ENCODE data around the gene PRTG. TPM values are rescaled to one million over a fixed set of nuclear protein-coding genes. Genes with fewer than 3 reads are reported as not detected.
"Not testable (repeated sequence)": the region's sequence is repeated elsewhere in the genome, so short reads cannot be mapped to it uniquely, and the experiment has no call there.

Gene PRTG
- total RNA-seq, 1 experiment from 2014 or later: 39.1 TPM

- Mint-ChIP-seq H3K36me3 (ENCODE audit: insufficient read depth, unreplicated experiment) (peaks cover 6% of the 10 kb centered on the region), H3K4me1 (ENCODE audit: low read depth, unreplicated experiment) (no peaks in the 10 kb centered on the region), H3K4me3 (ENCODE audit: unreplicated experiment) (no peak overlapping the region), H3K27ac (ENCODE audit: unreplicated experiment) (no peak overlapping the region), H3K9me3 (ENCODE audit: unreplicated experiment) (no peaks in the 10 kb centered on the region), H3K27me3 (ENCODE audit: insufficient read depth, unreplicated experiment) (peaks cover 4% of the 10 kb centered on the region)
- Histone ChIP-seq H3K4me1 (no peaks in the 10 kb centered on the region), H3K27me3 (replicated peaks; ENCODE audit: control insufficient read depth, insufficient read depth, low read length) (no peaks in the 10 kb centered on the region), H3K4me3 (ENCODE audit: low read depth, low read length) (no peak overlapping the region), H3K36me3 (ENCODE audit: control insufficient read depth, insufficient read depth, low read length) (no peaks in the 10 kb centered on the region), H3K9me3 (peaks cover 7% of the 10 kb centered on the region; the same call in 1 of the 2 replicates)
- no peak for DNase-seq
- CTCF ChIA-PET: no interaction called here
- intact Hi-C loops (cut with micrococcal nuclease; ENCODE audit: unreplicated experiment): no loop called here
- no TSS peak for BruUV-seq (replicated peaks)
- POLR2A ChIA-PET: no interaction called here
- TF ChIP-seq, protein P1, sequence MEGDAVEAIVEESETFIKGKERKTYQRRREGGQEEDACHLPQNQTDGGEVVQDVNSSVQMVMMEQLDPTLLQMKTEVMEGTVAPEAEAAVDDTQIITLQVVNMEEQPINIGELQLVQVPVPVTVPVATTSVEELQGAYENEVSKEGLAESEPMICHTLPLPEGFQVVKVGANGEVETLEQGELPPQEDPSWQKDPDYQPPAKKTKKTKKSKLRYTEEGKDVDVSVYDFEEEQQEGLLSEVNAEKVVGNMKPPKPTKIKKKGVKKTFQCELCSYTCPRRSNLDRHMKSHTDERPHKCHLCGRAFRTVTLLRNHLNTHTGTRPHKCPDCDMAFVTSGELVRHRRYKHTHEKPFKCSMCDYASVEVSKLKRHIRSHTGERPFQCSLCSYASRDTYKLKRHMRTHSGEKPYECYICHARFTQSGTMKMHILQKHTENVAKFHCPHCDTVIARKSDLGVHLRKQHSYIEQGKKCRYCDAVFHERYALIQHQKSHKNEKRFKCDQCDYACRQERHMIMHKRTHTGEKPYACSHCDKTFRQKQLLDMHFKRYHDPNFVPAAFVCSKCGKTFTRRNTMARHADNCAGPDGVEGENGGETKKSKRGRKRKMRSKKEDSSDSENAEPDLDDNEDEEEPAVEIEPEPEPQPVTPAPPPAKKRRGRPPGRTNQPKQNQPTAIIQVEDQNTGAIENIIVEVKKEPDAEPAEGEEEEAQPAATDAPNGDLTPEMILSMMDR (IDR thresholded peaks at IDR 0.05; ENCODE audit: insufficient read depth in 1 of 2, low read depth in 1 of 2, low read length in 1 of 2, severe bottlenecking in 1 of 2, unreplicated experiment in 1 of 2): no peak
Observed at GRCh38 chr15:55606214-55606613, 136.7 kb downstream of the PRTG start.

DNA sequence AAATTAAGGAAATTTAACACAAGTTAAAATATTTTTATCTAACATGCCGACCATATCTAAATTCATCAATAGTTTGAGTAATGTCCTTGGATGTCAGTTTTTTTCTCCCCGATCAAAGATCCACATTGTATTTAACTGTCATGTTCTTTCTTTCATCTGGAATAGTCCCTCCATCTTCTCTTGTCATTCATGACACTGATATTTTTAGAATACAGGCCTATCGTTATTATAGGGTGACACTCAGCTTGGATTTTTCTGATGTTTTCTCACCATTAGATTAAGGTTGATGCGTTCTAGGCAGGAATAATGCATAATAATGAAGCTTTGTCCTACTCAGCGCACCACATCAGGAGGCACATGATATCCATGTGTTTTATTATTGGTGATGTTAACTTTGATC, 141.6 kb downstream of the PRTG start:
- Histone ChIP-seq H3K4me3 (ENCODE audit: low read depth, low read length) (no peak overlapping the region), H3K36me3 (ENCODE audit: control insufficient read depth, insufficient read depth, low read length) (no peaks in the 10 kb centered on the region), H3K27me3 (replicated peaks; ENCODE audit: control insufficient read depth, insufficient read depth, low read length) (no peaks in the 10 kb centered on the region), H3K9me3 (peaks cover 3% of the 10 kb centered on the region; the same call in 1 of the 2 replicates), H3K4me1 (no peaks in the 10 kb centered on the region)
- Mint-ChIP-seq H3K4me1 (ENCODE audit: low read depth, unreplicated experiment) (no peaks in the 10 kb centered on the region), H3K4me3 (ENCODE audit: unreplicated experiment) (no peak overlapping the region), H3K36me3 (ENCODE audit: insufficient read depth, unreplicated experiment) (no peaks in the 10 kb centered on the region), H3K9me3 (ENCODE audit: unreplicated experiment) (no peaks in the 10 kb centered on the region), H3K27ac (ENCODE audit: unreplicated experiment) (no peak overlapping the region), H3K27me3 (ENCODE audit: insufficient read depth, unreplicated experiment) (peaks cover 6% of the 10 kb centered on the region)
- CTCF ChIA-PET: no interaction called here
- intact Hi-C loops (cut with micrococcal nuclease; ENCODE audit: unreplicated experiment): no loop called here
- POLR2A ChIA-PET: no interaction called here
- no TSS peak for BruUV-seq (replicated peaks)
- no peak for DNase-seq
- TF ChIP-seq, protein P1 (IDR thresholded peaks at IDR 0.05; ENCODE audit: insufficient read depth in 1 of 2, low read depth in 1 of 2, low read length in 1 of 2, severe bottlenecking in 1 of 2, unreplicated experiment in 1 of 2): no peak

- Mint-ChIP-seq H3K4me3 (ENCODE audit: unreplicated experiment) (no peak overlapping the region), H3K9me3 (ENCODE audit: unreplicated experiment) (no peaks in the 10 kb centered on the region), H3K36me3 (ENCODE audit: insufficient read depth, unreplicated experiment) (no peaks in the 10 kb centered on the region), H3K27ac (ENCODE audit: unreplicated experiment) (no peak overlapping the region), H3K4me1 (ENCODE audit: low read depth, unreplicated experiment) (no peaks in the 10 kb centered on the region), H3K27me3 (ENCODE audit: insufficient read depth, unreplicated experiment) (peaks cover 6% of the 10 kb centered on the region)
- no peak overlapping the region for H3K4me3 ChIP-seq (ENCODE audit: low read depth, low read length)
- H3K27me3 ChIP-seq (replicated peaks; ENCODE audit: control insufficient read depth, insufficient read depth, low read length): no peaks in the 10 kb centered on the region
- no peaks in the 10 kb centered on the region for H3K4me1 ChIP-seq
- POLR2A ChIA-PET: no interaction called here
- intact Hi-C loops (cut with micrococcal nuclease; ENCODE audit: unreplicated experiment): no loop called here
- CTCF ChIA-PET: no interaction called here
- BruUV-seq (replicated peaks): no TSS peak
- H3K9me3 ChIP-seq: no peaks in the 10 kb centered on the region
- TF ChIP-seq, protein P1 (IDR thresholded peaks at IDR 0.05; ENCODE audit: insufficient read depth in 1 of 2, low read depth in 1 of 2, low read length in 1 of 2, severe bottlenecking in 1 of 2, unreplicated experiment in 1 of 2): no peak
- H3K36me3 ChIP-seq (ENCODE audit: control insufficient read depth, insufficient read depth, low read length): no peaks in the 10 kb centered on the region
- DNase-seq: no peak
Observed at GRCh38 chr15:55599439-55599838, 143.5 kb downstream of the PRTG start.

- H3K4me1 Mint-ChIP-seq (ENCODE audit: low read depth, unreplicated experiment); intact Hi-C loops (cut with micrococcal nuclease; ENCODE audit: unreplicated experiment); H3K4me3 Mint-ChIP-seq (ENCODE audit: unreplicated experiment): not testable (repeated sequence)
Observed at GRCh38 chr15:55593019-55593418, 149.9 kb downstream of the PRTG start.

More at GRCh38 chr15:55593019-55593418, 149.9 kb downstream of the PRTG start:
- H3K9me3 ChIP-seq; BruUV-seq (replicated peaks); H3K4me1 ChIP-seq; CTCF ChIA-PET; H3K27me3 Mint-ChIP-seq (ENCODE audit: insufficient read depth, unreplicated experiment); H3K27ac Mint-ChIP-seq (ENCODE audit: unreplicated experiment); H3K36me3 Mint-ChIP-seq (ENCODE audit: insufficient read depth, unreplicated experiment); DNase-seq; POLR2A ChIA-PET; H3K27me3 ChIP-seq (replicated peaks; ENCODE audit: control insufficient read depth, insufficient read depth, low read length); H3K9me3 Mint-ChIP-seq (ENCODE audit: unreplicated experiment); H3K4me3 ChIP-seq (ENCODE audit: low read depth, low read length); H3K36me3 ChIP-seq (ENCODE audit: control insufficient read depth, insufficient read depth, low read length): not testable (repeated sequence)
